GM21619 (cell line): ENCODE data around the gene P2RX5.
"Not testable (repeated sequence)": the region's sequence is repeated elsewhere in the genome, so short reads cannot be mapped to it uniquely, and the experiment has no call there.

ENCODE experiments used
- ATAC-seq: cut with Tn5 transposase; IDR thresholded peaks from one replicate; pipeline ENCODE4 v1.9.1; 2021; ENCODE audit not compliant: unreplicated experiment

The P2RX5 gene

GRCh38 chr17:3712811-3713463 is 17.0 kb upstream of the P2RX5 start:
- no peak for ATAC-seq

DNA sequence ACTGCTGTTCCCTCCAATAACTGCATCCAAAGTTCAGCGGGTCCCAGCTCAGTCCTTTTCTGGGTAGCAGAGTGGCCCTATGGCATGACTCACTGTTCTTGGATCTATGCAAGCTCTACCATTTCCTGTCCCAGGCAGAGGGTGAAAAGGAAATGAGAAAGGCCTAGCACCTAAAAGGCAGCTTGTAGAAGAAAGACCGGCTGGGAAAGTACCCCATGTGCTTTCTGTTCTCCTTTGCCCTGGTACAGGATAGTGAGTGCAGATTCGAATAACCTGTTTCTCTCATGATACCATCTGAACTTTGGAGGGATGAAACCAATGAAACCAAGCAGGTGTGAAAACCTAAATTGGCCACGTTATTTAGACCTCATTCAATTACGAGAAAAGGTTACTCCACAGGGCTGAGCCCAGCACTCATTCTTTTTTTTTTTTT is 15.0 kb upstream of the P2RX5 start:
- peak; percentile 96 for ATAC-seq

DNA sequence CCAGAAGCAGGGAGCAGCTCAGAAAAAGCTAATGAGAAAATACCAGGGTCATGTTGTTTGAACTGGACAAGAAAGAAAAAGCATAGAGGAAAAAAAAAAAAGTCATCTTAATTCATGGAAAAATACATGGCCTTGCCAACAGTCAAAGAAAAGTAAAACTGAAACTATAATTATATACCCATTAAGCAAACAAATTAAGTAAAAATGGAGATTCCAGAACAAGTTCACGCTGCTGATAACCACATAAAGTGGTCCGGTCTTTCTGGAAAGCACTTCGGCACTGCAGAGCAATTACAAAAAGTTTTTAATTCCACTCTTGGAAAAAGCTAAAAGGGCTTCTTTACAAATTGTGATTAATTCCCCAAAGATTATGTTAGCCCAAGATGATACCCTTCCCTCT is 12.4 kb upstream of the P2RX5 start:
- no peak for ATAC-seq

GRCh38 chr17:3705718-3705984 is 9.7 kb upstream of the P2RX5 start:
- not testable (repeated sequence) for ATAC-seq

GRCh38 chr17:3704931-3705717 is 9.2 kb upstream of the P2RX5 start:
- no peak for ATAC-seq

- not testable (repeated sequence) for ATAC-seq
These were observed 6.1 kb upstream of the P2RX5 start for GRCh38 chr17:3702041-3702539.

DNA sequence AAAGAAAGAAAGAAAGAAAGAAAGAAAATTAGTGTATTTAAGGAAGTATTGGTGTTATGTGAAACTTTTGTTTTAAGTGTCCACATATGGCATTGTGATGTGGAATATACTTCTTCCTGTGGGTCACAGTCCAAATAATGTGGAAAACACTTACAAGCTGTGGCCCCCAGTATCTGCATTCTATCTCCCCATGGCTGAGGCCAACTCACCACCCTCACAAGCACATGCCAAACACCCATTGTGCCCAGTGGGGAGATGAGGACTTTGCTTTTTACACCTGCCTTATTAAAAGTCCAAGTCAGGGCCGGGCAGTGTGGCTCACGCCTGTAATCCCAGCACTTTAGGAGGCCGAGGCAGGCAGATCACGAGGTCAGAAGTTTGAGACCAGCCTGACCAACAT is 4.0 kb upstream of the P2RX5 start:
- no peak for ATAC-seq

- no peak for ATAC-seq
These were observed 2.2 kb upstream of the P2RX5 start for GRCh38 chr17:3698139-3698538.

DNA sequence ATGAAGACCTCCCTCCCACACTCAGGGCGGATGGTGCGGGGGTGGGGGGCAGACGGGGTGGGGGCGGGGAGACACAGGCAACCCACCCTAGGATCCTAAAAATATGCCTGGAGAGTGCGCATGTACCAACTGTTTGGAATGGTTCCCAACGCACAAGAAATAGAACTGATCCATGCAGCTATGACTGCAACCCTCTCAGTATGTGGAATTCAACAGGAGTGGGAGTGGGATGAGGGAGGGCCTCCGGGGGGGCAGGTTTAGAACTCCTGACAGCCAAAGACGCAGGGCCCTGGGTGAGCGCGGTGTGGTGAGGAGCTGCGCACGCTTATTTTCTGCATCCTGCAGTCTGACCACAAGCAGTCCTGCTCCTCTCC is 1.1 kb upstream of the P2RX5 start:
- ATAC-seq, result no peak

- no peak for ATAC-seq
These were observed 729 bp downstream of the P2RX5 start for GRCh38 chr17:3695129-3695722.

GRCh38 chr17:3693829-3694231 is 2.1 kb downstream of the P2RX5 start:
- peak; percentile 56 for ATAC-seq

DNA sequence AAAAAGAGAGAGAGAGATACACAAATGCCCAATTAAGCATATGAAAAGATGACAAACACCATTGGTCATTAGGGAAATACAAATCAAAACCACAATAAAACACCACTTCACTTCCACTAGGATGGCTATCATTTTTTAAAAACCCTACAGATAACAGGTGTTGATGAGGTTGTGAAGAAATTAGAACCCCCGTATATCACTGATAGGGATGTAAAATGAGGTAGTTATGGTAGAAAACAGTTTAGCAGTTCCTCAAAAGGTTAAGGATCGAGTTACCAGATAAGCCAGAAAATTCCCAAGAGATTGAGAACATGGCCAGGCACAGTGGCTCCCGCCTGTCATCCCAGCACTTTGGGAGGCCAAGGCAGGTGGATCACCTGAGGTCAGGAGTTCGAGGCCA is 2.8 kb downstream of the P2RX5 start:
- ATAC-seq, result no peak

- ATAC-seq, result no peak
These were observed 3.6 kb downstream of the P2RX5 start for GRCh38 chr17:3692346-3692745.

- no peak for ATAC-seq
These were observed 4.3 kb downstream of the P2RX5 start for GRCh38 chr17:3691617-3692067.

DNA sequence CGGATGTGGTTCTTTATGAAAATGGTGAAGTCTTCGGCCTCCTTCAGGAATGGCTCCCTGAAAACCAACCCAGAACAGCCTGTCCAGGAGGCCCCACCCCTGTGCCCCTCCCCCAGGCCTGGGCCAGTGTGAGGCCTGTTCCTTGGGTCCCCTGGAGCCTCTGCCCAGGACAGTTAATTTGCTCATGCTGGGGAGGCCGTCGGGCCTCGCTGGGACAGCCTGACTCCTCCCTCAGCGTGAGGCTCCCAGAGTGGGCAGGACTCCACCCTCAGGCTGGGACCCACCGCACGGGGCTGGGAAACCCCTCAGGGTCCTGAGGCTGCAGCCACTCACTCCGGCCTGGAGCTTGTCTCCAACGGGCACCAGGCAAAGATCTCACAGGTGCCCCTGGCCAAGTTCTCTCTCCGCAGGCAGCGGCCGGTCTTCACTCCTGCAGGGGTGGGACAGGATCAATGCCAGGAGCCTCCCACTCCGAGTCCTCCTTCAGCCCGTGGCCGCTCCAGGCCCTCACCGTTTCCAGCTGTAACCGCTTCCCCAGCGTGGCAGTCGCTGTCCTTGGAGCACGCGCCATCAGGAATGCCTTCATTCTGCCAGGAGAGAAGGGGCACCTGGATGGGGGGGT is 5.8 kb downstream of the P2RX5 start:
- no peak for ATAC-seq

GRCh38 chr17:3689262-3690093 is 6.5 kb downstream of the P2RX5 start:
- ATAC-seq, result no peak

DNA sequence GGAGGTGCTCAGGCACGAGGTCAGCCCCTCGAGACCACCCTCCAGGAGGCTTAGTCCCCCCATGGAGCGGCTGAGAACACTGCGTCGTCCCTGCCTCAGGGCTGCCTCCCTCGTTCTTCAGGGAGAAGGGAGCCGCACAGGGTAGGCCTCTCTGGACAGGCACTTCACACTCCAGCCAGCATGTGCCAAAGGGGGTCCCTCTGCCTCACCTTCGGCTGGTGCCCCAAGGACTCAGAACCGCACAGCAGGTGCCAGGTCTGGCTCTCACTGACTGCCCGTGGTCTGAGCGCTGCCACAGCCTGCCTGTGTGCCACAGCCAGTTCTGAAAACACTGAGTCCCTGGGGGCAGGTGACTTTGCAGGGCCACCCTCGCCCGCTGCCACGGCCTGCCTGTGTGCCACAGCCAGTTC is 7.1 kb downstream of the P2RX5 start:
- ATAC-seq, result no peak

GRCh38 chr17:3688027-3688553 is 7.9 kb downstream of the P2RX5 start:
- ATAC-seq, result no peak

DNA sequence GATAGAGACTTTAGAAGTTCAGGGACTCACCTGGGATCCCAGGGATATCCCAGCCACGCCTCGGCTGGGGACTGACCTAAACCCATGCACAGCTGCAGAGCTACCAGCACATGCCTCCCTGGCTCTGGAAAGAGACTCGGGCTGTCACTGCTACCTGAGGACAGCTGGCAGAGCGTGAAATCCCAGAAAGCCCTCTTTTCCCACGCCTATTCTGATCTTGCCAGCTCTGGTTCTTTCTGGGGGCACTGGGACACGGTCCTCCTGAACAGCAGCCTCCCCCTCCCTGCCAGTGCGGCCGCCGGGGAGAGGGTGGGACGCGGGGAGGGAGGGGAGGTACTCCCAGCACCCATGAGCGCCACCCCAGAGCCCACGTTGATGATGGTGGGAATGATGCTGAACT is 10.8 kb downstream of the P2RX5 start:
- no peak for ATAC-seq

DNA sequence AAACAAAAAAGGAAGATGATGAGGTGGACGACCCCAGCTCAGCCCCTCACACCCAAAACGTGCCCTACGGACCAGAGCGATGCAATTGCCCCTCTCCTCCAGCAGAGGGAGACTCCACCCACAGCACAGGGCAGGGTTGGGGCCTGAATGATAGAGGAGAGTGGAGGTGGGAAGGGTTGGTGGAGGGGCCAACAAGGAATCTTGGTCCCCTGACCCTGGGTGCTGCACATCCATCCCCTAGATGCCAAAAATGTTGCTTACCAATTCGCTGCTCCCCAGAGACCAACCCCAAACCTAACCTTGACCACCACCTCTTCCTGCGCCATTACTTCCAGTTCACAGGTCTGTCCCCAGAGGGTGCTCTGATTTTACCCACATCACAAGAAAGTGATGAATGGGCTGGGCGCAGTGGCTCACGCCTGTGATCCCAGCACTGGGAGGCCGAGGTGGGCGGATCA is 12.9 kb downstream of the P2RX5 start:
- peak; percentile 67 for ATAC-seq

DNA sequence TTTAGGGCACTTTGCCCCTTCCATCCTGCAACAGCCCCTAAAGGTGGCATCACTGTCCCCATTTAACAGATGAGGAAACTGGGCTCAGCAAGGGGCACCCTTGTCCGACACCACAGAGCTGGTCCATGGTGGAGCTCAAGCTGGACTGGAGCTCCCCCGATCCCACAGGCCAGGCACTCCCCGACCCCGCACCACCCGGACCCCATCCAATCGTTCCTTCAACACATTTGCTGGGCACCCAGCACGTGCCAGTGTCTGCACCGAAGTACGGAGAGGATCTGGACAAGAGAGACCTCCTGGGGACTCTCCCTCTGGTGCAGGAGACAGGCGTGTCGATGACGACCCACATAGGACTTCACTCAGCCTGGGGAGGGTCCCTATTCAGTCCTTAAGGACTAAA is 13.9 kb downstream of the P2RX5 start:
- no peak for ATAC-seq
